HL-60 (cell line): ENCODE data around the gene SCG5.

ENCODE experiments used
- DNase-seq, 2 experiments: peaks; one replicate each; pipeline ENCODE4 v3.0.0-alpha.2; 2010 to 2020; ENCODE audit warnings: low read depth in 1 of 2, low spot score in 1 of 2
- H3K27ac ChIP-seq: fragments of 250-450 bp; sonication (Bioruptor Pico); replicated peaks from 2 replicates; pipeline ENCODE4 v1.5.1; 2020; ENCODE audit warnings: mild to moderate bottlenecking, moderate library complexity
- H3K27me3 ChIP-seq: fragments of 250-450 bp; sonication (Bioruptor Pico); 2 replicates; pipeline ENCODE4 v1.5.1; 2021; ENCODE audit warnings: mild to moderate bottlenecking, moderate library complexity; ENCODE audit not compliant: insufficient read depth, poor library complexity, severe bottlenecking
- H3K4me3 ChIP-seq: replicated peaks from 2 replicates; pipeline ENCODE4 v1.5.1; 2011; ENCODE audit warnings: mild to moderate bottlenecking, control low read depth, low read length; ENCODE audit not compliant: insufficient read depth
- GABPA ChIP-seq: IDR thresholded peaks from 2 replicates; pipeline ENCODE4 v1.6.1; 2012; ENCODE audit warnings: low read depth
- POLR2AphosphoS5 ChIP-seq: IDR thresholded peaks from 2 replicates; pipeline ENCODE4 v1.6.1; 2012; ENCODE audit warnings: low read depth
- REST ChIP-seq: IDR thresholded peaks from 2 replicates; pipeline ENCODE4 v1.6.1; 2012; ENCODE audit warnings: low read depth; ENCODE audit not compliant: insufficient replicate concordance
- SPI1 ChIP-seq: IDR thresholded peaks from 2 replicates; pipeline ENCODE4 v1.6.1; 2012; ENCODE audit warnings: low read depth, mild to moderate bottlenecking, borderline replicate concordance
- TF ChIP-seq, protein P1 (sequence below): IDR thresholded peaks from one replicate; pipeline ENCODE4 v1.5.1; 2011; ENCODE audit warnings: low read length, control low read depth, inconsistent platforms; ENCODE audit not compliant: insufficient read depth

The SCG5 gene

GRCh38 chr15:32685576-32685975, 44.1 kb downstream of the SCG5 start:
- TF ChIP-seq POLR2AphosphoS5 (no peak), SPI1 (no peak)
- TF ChIP-seq, protein P1, sequence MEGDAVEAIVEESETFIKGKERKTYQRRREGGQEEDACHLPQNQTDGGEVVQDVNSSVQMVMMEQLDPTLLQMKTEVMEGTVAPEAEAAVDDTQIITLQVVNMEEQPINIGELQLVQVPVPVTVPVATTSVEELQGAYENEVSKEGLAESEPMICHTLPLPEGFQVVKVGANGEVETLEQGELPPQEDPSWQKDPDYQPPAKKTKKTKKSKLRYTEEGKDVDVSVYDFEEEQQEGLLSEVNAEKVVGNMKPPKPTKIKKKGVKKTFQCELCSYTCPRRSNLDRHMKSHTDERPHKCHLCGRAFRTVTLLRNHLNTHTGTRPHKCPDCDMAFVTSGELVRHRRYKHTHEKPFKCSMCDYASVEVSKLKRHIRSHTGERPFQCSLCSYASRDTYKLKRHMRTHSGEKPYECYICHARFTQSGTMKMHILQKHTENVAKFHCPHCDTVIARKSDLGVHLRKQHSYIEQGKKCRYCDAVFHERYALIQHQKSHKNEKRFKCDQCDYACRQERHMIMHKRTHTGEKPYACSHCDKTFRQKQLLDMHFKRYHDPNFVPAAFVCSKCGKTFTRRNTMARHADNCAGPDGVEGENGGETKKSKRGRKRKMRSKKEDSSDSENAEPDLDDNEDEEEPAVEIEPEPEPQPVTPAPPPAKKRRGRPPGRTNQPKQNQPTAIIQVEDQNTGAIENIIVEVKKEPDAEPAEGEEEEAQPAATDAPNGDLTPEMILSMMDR, result no peak

DNA sequence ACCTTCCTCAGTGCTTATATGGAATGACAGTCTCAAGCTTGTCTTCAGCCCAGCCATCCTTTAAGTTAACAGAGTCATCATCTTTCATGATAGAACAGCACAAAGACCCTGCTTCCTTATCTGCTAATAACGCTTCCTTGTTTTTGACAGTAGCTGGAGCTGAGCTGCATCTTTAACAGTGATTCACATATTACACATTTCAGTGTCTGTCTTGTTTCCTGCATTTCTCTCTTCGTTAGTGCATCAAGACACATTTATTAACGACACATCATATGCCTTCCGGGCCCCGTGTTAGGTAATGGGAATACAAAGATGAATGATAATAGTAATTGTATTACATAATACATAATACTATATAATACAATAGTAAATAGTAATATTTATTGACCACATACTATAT, 46.0 kb downstream of the SCG5 start:
- Histone ChIP-seq H3K27ac (no peak overlapping the region), H3K27me3 (no peaks in the 10 kb centered on the region), H3K4me3 (no peak overlapping the region)
- no peak for TF ChIP-seq SPI1
- no peak for TF ChIP-seq POLR2AphosphoS5
- no peak for TF ChIP-seq REST
- TF ChIP-seq, protein P1, result no peak
- no peak for TF ChIP-seq GABPA
- DNase-seq, result no peak

More at GRCh38 chr15:32685576-32685975, 44.1 kb downstream of the SCG5 start:
- no peaks in the 10 kb centered on the region for H3K27me3 ChIP-seq
- no peak overlapping the region for H3K4me3 ChIP-seq
- no peak overlapping the region for H3K27ac ChIP-seq
- no peak for DNase-seq

DNA sequence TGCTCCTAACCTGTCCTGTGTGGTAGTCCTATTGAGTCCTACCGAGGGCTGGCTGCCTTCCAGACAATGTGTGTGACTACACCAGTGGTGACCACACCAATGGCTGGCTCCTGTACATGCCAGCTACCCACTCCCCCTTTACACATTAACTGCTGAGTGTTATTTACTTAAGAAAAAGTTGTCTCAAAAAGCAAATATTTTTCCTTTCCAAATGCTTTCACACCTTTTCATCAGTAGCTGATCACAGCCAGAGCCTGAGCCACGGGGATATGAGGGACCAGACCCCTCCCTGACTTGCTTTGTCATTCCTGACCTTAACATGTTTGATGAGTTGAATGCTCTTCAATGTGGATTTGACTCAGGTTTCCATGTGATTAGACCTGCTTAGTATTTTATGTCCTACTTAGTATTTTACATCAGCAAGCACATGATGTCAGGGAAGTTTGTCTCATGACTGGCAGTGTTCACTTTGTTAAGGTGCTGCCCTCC, 46.7 kb downstream of the SCG5 start:
- Histone ChIP-seq H3K27me3 (no peaks in the 10 kb centered on the region), H3K27ac (no peak overlapping the region), H3K4me3 (no peak overlapping the region)
- TF ChIP-seq GABPA, result no peak
- no peak for TF ChIP-seq REST
- no peak for TF ChIP-seq SPI1
- TF ChIP-seq POLR2AphosphoS5, result no peak
- TF ChIP-seq, protein P1, result no peak
- DNase-seq, result no peak

DNA sequence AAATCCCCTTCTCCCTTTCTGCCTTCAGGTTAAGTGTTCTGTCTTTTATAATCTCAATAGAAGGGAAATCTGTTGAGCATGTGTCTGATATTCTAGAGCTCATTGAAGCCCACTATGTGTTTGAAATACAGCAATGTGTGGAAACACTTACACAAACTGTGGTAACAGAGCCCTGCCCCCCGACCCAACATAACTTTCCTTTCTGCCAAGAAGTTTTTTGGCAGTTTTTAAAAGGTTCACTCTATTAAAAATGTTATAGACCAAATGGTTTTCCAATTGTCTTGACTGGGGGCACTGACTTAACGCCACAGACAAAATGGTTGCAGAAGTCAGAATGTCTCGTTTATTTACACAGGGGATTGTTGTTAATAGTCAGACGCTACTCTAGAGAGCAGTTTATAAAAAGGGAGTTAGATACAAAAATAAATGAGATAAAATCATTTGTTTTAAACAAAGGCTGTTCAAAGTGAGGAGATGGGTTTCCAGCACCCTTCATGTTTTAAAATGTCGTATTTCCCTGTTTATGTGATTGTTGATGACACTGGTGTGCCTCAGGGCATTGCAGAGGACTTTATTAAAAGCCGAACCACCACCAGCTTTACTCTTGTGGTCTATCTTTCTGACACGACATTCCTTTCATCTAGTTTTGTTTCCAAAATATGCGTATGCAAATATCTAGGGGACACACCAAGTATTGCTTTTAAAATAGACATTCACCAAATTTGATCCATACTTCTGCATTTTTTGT, 49.6 kb downstream of the SCG5 start:
- H3K4me3 ChIP-seq, result no peak overlapping the region
- no peak for DNase-seq
- TF ChIP-seq REST (no peak), SPI1 (no peak), POLR2AphosphoS5 (no peak), GABPA (no peak)
- TF ChIP-seq, protein P1, result no peak
- no peaks in the 10 kb centered on the region for H3K27me3 ChIP-seq
- no peak overlapping the region for H3K27ac ChIP-seq
